HuH-7.5 (cell line): Measurements from ENCODE around the gene MFSD6L.

ENCODE experiments used
- DNase-seq: peaks from one replicate; pipeline ENCODE4 v3.0.0; 2011; ENCODE audit warnings: low spot score

Gene MFSD6L

DNA sequence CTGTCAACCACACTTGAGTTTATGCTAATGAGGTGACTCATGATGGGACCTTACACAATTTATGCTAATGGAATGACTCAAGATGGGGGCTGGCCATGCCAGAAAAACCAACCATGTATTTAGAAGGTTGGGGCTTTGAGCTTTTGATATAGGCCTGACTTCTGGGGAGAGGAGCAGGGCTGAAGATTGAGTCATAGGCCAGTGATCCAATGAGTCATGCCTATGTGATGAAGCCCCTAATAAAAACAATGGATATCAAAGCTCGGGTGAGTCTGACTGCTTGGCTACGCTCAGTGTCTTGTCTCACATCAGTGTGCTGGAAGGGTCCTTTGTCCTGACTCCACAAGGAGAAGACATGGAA lies 7.3 kb downstream of the MFSD6L start:
- no peak for DNase-seq

DNA sequence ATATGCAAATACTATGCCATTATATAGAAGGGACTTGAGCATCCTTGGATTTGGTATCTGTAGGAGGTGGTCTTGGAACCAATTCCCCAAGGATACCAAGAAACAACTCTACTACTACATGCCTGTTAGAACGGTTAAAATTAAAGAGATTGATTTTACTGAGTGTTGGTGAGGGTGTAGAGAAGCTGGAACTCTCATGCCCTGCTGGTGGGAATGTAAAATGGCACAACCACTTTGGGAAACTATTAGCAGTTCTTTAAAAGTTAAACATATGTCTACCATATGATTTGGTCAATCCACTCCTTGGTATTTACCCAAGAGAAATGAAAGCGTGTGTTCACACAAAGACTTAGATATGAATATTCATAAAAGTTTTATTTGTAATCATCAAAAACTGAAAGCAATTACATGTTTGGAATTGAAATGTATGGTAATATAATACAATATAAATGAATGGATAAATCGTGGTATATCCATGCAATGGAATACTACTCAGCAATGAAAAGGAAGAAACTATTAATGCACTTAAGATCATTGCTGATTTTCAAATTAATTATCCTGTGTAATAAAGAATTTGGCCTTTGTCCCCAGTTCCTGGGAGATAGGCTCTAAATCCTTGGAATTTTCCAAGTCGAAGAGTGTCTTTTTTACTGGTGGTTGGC lies 7.8 kb downstream of the MFSD6L start:
- no peak for DNase-seq

DNA sequence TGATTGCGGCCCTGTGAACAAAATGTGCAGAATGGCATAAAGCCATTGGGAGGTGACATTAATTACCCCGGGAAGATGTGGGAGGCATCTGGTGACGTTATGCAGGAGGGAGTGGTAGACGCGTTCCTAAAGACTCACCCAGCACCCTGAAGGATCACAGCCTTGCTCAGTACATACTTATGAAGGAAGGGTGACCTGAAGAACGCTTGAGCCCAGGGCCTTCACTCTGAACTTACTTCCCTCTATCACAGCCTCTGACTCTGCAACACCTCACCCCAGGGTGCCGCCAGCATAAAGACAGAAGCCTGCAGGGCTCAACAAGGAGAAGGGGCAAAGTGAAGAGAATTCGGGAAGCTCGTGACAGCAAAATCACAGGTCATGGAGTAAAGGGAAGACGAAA lies 9.4 kb downstream of the MFSD6L start:
- DNase-seq, result no peak

DNA sequence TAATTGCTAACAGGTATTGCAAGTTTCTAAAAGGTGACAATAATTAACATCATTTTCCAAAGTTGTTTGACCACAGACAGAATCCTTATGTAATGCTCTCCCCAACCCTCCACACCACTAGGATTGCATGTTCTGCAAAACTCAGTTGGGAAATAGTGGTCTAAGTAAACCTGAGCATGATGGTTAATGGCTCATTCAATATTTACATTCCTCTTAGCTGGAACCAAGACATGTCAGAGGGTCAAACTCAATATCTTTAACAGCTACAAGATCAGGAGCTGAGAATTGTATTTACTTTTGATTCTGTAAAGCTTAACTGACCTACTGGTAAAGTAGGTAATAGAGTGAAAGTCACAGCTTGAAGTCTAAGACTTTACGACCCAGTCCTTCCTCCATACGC lies 10.2 kb downstream of the MFSD6L start:
- DNase-seq, result peak; percentile 29

GRCh38 chr17:8785547-8786413 lies 13.4 kb downstream of the MFSD6L start:
- DNase-seq, result peak; percentile 34

DNA sequence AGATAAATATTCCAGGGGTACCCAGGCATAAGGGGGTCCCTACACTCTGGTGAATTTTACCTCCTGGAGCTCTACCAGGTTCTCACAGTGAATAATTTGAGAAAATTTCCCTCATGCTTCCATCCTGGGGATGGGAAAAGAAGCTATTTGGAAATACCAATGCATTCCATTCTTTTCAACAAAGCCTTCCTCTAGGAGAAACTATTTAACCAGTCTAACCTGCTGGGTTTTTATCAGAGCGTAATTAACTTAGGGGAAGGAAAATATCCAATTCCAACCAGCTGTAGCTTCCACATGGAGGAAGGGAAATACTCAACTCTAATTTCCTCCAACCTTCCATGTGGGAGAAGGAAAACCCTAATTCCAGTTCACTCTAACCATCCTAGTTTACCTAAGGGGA lies 17.0 kb downstream of the MFSD6L start:
- DNase-seq, result no peak

- DNase-seq, result no peak
Observed at GRCh38 chr17:8781776-8782175, 17.4 kb downstream of the MFSD6L start.

GRCh38 chr17:8776881-8777280 lies 22.3 kb downstream of the MFSD6L start:
- no peak for DNase-seq

- no peak for DNase-seq
Observed at GRCh38 chr17:8776248-8776647, 22.9 kb downstream of the MFSD6L start.

- DNase-seq, result no peak
Observed at GRCh38 chr17:8766731-8767130, 32.4 kb downstream of the MFSD6L start.

DNA sequence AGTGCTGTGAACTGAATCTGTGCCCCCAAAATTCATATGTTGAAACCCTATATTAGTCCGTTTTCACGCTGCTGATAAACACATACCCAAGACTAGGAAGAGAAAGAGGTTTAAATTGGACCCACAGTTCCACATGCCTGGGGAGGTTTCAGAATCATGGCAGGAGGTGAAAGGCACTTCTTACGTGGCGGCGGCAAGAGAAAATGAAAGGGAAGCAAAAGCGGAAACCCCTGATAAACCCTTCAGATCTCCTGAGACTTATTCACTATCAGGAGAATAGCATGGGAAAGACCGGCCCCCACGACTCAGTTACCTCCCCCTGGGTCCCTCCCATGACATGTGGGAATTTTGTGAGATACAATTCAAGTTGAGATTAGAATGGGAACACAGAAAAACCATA lies 37.2 kb downstream of the MFSD6L start:
- no peak for DNase-seq

DNA sequence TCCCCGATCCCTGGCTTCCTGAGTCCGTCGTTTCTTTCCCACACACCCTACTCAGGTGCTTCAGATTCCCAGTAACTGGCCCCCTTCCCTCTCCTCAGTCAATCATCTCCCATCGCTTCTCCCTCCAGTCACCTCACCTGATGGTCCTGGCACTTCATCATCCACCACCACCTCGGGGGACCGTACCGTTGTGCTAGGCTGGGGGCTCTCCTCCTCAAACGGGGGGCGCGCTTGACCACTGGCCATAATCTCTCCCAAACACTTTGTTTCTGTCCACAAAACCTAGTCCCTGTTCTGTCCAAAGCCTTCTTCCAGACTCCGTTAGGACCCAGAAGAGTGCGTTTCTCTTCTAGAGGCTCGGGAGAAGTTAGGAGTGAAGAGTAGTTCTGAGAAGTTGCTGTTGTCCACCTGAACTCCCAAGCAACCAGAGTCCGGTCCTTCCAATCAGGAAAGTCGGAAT lies 41.0 kb downstream of the MFSD6L start, which contains the start of gene SPDYE4:
SPDYE4 (minus strand) TSS at position 410 of the 460 bp plus-strand sequence; CDS start at position 246, 164 bp downstream.
- no peak for DNase-seq

DNA sequence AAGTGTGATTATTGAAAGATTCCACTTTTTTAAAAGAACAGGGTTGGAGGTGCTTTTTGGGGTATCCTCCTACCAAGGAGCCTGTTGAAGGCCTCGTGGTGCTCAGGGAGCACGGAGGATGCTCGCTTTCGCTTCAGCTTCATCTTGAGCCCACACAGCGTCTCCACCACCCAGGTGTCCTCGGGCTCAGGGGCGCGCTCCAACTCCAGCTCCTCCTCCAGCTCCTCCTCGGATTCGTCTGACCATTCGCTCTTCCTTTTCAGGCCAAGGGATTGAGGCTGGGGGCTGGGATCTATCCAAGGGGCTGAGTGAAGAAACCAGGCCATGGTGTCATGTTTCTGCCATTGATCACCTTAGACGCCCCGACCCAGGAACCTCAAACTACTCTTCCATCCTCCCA lies 42.0 kb downstream of the MFSD6L start:
- DNase-seq, result no peak

- DNase-seq, result no peak
Observed at GRCh38 chr17:8755590-8756255, 43.4 kb downstream of the MFSD6L start.

DNA sequence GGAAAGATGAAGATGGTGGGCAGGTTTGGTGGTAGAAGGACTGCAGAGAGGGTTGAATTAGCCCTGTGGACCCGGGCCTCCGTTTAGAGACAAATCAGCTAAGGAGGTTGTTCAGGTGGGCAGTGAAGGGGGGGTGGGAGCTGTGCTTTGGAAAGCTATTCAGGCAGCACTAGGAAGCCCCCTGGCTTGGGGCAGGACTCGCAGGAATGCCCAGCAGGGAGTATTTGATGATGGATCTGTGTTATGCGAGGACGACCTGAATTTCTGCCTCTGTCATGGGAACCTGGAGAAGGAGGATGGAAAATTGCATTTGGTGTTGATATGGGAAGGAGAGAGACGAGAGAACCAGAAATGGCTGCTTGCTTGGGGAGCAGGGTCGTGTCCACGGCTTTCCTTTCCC lies 44.3 kb downstream of the MFSD6L start:
- DNase-seq, result no peak

DNA sequence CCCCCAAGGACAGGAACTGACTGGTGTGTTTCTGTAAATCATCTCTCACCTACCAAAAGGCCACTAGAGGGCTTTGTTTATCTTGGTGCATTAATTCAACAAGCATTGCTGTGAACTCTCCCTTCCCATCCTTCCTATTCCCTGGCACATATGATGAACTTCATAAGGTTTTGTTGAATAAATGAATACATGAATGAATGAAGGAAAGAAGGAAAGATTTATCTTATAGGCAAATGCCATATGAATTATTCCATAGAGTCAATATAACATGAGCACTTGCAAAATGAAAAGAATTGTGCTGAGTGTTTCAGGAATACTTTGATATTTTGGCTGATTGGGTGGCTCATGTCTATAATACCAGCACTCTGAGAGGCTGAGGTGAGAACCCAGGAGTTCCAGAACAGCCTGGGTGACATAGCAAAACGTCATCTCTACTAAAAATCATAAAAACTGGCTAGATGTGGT lies 45.2 kb downstream of the MFSD6L start:
- DNase-seq, result peak; percentile 52

GRCh38 chr17:8753136-8753975 lies 45.8 kb downstream of the MFSD6L start:
- no peak for DNase-seq

DNA sequence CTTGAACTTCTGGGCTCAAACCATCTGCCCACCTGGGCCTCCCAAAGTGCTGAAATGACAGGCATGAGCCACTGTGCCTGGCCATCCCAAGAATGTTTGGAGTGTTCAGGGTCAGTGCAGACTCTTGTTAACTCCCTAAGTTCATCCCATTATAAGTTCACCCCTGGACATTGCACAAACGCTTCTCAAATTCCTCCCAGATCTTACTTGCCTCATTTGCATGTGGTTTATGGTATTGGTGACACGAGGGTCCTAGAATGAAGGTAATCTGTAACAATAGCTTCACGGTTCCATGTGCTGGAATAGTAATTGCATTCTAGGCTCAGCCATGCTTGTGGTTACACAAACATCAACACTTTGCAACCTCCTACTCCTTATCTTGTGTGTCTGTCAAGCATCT lies 49.5 kb downstream of the MFSD6L start:
- DNase-seq, result no peak

DNA sequence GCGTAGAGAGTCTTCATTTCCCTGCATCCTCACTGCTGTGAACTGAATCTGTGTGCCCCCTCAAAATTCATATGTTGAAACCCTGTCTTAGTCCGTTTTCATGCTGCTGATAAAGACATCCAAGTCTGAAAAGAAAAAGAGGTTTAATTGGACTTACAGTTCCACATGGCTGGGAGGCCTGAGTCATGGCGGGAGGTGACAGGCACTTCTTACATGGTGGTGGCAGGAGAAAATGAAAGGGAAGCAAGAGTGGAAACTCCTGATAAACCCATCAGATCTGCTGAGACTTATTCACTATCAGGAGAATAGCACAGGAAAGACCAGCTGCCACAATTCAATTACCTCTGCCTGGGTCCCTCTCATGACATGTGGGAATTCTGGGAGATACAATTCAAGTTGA lies 51.4 kb downstream of the MFSD6L start:
- no peak for DNase-seq
